Ishikawa (cell line): Measurements from ENCODE around the gene AGAP1.

Experiments
- CEBPB ChIP-seq: IDR thresholded peaks from 2 replicates; pipeline ENCODE4 v1.6.1; 2012
- CREB1 ChIP-seq: IDR thresholded peaks from 2 replicates; pipeline ENCODE4 v1.6.1; 2012; ENCODE audit warnings: low read depth
- EGR1 ChIP-seq: IDR thresholded peaks from 2 replicates; pipeline ENCODE4 v1.6.1; 2012
- EP300 ChIP-seq: IDR thresholded peaks from 2 replicates; pipeline ENCODE4 v1.6.1; 2012; ENCODE audit warnings: borderline replicate concordance
- FOXM1 ChIP-seq: IDR thresholded peaks from 2 replicates; pipeline ENCODE4 v1.6.1; 2012; ENCODE audit warnings: low read depth, borderline replicate concordance
- NFIC ChIP-seq: IDR thresholded peaks from 2 replicates; pipeline ENCODE4 v1.6.1; 2012
- RAD21 ChIP-seq: IDR thresholded peaks from 2 replicates; pipeline ENCODE4 v1.6.1; 2012; ENCODE audit warnings: low read depth
- TAF1 ChIP-seq: IDR thresholded peaks from 2 replicates; pipeline ENCODE4 v1.6.1; 2012; ENCODE audit warnings: low read depth, mild to moderate bottlenecking
- TCF12 ChIP-seq: IDR thresholded peaks from 2 replicates; pipeline ENCODE4 v1.6.1; 2012; ENCODE audit warnings: low read depth
- TEAD4 ChIP-seq: IDR thresholded peaks from 2 replicates; pipeline ENCODE4 v1.6.1; 2012
- YY1 ChIP-seq: IDR thresholded peaks from 2 replicates; pipeline ENCODE4 v1.6.1; 2012; ENCODE audit warnings: low read depth
- ZBTB7A ChIP-seq: IDR thresholded peaks from 2 replicates; pipeline ENCODE4 v1.6.1; 2012; ENCODE audit warnings: low read depth
- TF ChIP-seq, protein P1 (sequence below): IDR thresholded peaks from 2 replicates; pipeline ENCODE4 v1.6.1; 2012
- TF ChIP-seq, protein P2 (sequence below): IDR thresholded peaks from 2 replicates; pipeline ENCODE4 v1.6.1; 2012; ENCODE audit warnings: low read depth, mild to moderate bottlenecking
- TF ChIP-seq, protein P3 (sequence below): IDR thresholded peaks from 2 replicates; pipeline ENCODE4 v1.6.1; 2012

The AGAP1 gene

DNA sequence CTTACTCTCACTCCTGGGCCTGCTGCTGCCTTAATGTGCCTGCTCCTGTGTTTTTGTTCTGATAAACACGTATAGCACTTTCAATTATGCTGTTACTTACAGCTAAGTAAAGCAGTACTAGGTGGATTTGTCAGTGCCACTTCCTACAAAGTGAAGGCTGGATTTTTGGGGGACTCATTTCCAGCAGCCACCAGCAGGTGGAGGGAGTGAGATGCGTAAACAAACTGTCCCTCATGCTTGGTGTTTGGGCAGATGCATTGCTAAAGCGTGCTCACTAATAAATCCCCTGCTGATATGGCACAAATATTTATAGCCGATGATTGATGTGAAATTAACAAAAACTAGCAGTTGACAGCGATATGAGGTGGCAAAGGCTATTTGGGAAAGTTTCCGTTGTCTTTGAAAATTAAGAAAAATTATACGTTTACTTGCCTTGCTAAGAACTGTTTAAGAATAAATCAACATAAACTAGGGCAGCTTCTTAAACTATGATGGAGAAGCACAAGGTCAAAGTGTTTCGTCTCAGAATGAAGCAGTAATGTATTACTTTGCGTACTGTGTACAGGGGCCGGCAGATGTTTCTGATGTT, 101.7 kb downstream of the AGAP1 start:
- TF ChIP-seq RAD21: peak; percentile 86
- TF ChIP-seq, protein P1, sequence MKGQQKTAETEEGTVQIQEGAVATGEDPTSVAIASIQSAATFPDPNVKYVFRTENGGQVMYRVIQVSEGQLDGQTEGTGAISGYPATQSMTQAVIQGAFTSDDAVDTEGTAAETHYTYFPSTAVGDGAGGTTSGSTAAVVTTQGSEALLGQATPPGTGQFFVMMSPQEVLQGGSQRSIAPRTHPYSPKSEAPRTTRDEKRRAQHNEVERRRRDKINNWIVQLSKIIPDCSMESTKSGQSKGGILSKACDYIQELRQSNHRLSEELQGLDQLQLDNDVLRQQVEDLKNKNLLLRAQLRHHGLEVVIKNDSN: no peak
- no peak for TF ChIP-seq CEBPB
- no peak for TF ChIP-seq TCF12
- no peak for TF ChIP-seq CREB1
- TF ChIP-seq, protein P2, sequence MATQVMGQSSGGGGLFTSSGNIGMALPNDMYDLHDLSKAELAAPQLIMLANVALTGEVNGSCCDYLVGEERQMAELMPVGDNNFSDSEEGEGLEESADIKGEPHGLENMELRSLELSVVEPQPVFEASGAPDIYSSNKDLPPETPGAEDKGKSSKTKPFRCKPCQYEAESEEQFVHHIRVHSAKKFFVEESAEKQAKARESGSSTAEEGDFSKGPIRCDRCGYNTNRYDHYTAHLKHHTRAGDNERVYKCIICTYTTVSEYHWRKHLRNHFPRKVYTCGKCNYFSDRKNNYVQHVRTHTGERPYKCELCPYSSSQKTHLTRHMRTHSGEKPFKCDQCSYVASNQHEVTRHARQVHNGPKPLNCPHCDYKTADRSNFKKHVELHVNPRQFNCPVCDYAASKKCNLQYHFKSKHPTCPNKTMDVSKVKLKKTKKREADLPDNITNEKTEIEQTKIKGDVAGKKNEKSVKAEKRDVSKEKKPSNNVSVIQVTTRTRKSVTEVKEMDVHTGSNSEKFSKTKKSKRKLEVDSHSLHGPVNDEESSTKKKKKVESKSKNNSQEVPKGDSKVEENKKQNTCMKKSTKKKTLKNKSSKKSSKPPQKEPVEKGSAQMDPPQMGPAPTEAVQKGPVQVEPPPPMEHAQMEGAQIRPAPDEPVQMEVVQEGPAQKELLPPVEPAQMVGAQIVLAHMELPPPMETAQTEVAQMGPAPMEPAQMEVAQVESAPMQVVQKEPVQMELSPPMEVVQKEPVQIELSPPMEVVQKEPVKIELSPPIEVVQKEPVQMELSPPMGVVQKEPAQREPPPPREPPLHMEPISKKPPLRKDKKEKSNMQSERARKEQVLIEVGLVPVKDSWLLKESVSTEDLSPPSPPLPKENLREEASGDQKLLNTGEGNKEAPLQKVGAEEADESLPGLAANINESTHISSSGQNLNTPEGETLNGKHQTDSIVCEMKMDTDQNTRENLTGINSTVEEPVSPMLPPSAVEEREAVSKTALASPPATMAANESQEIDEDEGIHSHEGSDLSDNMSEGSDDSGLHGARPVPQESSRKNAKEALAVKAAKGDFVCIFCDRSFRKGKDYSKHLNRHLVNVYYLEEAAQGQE: no peak
- no peak for TF ChIP-seq EGR1
- TF ChIP-seq TEAD4: no peak
- no peak for TF ChIP-seq FOXM1
- no peak for TF ChIP-seq NFIC
- no peak for TF ChIP-seq ZBTB7A
- TF ChIP-seq YY1: no peak
- no peak for TF ChIP-seq TAF1
- no peak for TF ChIP-seq EP300
- TF ChIP-seq, protein P3, sequence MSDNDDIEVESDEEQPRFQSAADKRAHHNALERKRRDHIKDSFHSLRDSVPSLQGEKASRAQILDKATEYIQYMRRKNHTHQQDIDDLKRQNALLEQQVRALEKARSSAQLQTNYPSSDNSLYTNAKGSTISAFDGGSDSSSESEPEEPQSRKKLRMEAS: 0 out of 2 replicates have a peak, but pooled peaks have one; percentile 17

DNA sequence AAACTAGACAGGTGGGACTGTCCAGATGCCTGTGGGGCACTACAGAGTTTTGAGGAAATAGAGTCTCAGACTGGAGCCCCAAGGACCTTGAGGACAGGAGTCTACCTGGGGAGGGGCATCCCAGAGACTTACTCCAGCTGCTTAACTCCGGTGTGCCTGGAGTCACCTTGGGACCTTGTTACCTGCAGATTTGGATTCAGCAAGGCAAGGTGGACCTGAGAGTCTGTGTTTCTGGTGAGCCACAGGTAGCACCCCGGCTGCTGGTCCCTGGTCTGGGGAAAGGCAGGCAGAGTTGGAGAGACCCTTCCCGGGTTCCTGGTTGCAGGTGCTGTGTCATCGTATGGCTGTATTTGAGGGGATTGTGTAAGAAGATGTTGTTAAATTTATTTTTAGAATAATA, 102.4 kb downstream of the AGAP1 start:
- TF ChIP-seq, protein P2: no peak
- TF ChIP-seq NFIC: no peak
- no peak for TF ChIP-seq EP300
- no peak for TF ChIP-seq YY1
- TF ChIP-seq TEAD4: no peak
- no peak for TF ChIP-seq TCF12
- TF ChIP-seq, protein P1: no peak
- TF ChIP-seq, protein P3: no peak
- TF ChIP-seq RAD21: no peak
- TF ChIP-seq FOXM1: no peak
- TF ChIP-seq CREB1: no peak
- TF ChIP-seq EGR1: no peak
- TF ChIP-seq CEBPB: no peak
- no peak for TF ChIP-seq TAF1
- TF ChIP-seq ZBTB7A: no peak

DNA sequence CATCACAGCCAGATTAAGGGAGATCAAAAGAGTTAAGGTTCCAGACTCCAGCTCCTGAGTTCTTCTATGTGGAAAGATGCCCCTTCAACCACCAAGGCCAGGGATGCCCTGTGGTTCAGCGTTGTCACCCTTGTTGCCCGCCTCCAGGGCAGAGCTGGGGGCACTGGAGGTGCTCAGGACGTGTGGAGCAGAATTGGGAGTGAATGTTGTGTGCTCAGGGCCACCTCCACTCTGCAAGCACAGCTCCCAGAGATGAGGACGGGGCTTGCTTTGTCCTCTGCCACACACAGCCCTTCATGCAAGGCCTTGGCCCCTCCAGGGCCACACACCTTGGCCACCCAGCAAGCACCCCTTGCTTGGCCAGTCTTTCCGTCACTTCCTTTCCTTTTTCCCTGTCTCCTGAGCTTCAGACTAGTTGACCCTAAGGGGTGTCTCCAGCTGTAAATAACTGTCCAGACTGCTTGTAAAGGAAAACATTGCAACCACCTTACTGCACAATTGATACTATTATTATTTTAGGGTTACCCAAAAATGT, 103.3 kb downstream of the AGAP1 start:
- no peak for TF ChIP-seq EP300
- no peak for TF ChIP-seq TAF1
- TF ChIP-seq ZBTB7A: no peak
- no peak for TF ChIP-seq YY1
- TF ChIP-seq, protein P2: no peak
- TF ChIP-seq FOXM1: no peak
- TF ChIP-seq TEAD4: no peak
- no peak for TF ChIP-seq CREB1
- TF ChIP-seq NFIC: no peak
- TF ChIP-seq, protein P1: no peak
- TF ChIP-seq, protein P3: no peak
- TF ChIP-seq CEBPB: no peak
- TF ChIP-seq RAD21: no peak
- no peak for TF ChIP-seq TCF12
